Stimulated activated CD8-positive, alpha-beta memory T cell treated with anti-CD3 and anti-CD28 coated beads, Interleukin-2, amount 100 ng/mL, for 1 hour (primary cell): ENCODE measurements around the gene TUBD1.

ENCODE experiments used
- DNase-seq, 2 donors: peaks; one replicate each; pipeline ENCODE4 v3.0.0-alpha.2; 2020; ENCODE audit warnings: low read depth in 2 of 2

The TUBD1 gene

DNA sequence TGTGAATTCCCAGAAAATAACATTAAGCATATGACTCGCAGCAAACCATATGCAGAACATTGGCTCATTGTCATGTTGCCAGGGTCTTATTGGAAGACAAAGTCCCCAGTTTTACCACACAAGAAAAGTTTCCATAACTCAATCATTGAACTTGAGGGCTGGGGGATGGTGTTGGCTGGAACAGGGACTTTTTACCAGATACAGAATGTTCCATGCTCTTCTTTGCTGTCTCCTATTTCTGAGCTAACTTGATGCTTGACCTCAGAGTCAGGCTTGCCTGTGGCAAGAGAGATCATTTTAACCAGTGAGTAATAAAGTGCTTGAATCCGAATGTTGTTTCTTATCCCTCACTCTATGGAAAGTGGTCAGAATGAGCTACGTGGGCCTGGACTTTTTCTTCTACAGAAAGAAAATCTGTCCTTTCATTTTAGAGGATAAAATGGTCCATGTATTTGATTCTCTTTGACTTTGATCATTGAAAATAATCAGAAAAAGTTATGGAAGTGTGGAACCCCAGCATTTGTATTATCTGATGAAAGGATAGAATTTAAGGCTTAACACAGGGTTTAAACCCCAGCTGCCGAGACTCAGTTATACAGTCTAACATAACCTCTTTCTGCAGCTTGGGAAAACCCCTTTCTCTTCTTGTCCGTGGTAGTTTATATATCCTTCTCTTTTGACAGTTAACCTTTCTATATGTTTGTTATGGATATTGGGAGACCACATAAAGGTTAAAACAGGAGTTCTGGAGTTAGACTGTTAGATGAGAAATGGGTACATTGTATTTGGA, 67.0 kb downstream of the TUBD1 start:
- DNase-seq, result no peak

DNA sequence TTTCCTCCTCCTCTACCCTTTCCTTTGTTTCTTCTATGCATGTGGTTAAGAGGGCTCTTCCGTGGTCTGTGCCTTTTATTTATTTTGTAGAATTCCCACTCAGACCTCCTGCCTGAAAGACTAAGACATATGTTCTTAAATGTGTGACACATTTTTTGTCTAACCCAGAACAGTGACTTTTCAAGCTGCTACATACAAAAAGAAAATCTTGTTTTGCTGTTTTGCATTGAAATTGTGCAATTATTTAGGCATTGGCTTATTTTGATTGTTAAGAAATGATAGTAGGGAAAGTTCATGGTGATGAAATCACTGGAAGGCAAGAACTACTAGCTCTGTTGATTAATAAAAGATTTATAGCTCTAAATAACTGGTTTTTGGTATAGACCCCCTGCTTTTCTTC, 76.8 kb downstream of the TUBD1 start:
- DNase-seq, result no peak

DNA sequence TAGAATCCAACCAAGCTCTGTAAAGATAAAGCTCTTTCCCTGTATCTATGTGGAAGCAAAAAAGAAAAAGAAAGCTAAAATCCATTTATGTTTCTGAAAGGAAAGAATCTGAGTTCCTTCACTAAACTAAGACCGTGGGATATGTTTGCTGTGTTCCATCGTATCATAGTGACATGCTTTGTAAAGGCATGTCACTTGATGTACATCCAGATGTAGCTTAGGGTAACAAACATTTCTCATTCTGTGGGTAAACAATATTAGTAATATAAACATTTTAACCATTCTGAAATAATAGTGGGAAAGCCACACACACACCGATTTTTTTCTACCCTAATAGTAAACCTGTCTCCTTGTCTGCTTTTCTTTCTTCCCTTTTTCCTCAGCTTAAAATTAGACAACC, 78.1 kb downstream of the TUBD1 start:
- DNase-seq, result no peak

DNA sequence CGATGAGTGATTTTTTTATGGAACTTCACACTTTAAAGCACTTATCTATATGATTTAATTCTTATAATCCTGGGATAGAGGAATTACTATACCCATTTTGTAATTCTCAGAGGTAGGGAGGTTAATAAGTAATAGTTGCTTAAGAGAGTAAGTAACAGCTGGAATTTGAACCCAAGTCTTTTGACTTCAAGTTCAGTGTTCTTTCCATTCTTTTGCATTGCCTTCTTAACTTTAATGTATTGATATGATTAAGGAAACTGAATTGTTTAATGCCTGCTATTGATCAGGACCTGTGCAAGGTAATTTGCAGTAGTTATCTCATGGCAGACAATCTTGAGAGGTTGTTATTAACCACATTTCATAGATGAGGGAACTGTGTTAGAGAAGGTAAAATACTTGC, 78.5 kb downstream of the TUBD1 start:
- no peak for DNase-seq

DNA sequence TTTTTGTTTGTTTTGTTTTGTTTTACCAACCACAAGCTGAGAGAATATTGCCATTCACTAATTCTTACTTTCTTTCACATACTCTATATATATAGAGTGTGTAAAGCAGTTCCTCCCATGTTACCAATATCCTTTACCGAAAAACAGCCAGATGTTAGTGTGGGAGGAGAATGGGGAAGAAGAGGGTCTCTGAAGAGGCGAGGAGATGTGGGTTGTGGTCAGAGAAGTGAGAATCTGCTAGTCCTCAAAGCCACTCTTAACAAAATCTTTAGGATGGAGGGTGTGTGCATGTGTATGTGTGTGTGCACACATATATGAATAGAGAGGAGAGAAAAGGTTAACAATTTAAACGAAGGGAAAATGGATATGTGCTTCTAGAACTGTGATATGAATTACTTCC, 80.6 kb downstream of the TUBD1 start:
- DNase-seq, result no peak

DNA sequence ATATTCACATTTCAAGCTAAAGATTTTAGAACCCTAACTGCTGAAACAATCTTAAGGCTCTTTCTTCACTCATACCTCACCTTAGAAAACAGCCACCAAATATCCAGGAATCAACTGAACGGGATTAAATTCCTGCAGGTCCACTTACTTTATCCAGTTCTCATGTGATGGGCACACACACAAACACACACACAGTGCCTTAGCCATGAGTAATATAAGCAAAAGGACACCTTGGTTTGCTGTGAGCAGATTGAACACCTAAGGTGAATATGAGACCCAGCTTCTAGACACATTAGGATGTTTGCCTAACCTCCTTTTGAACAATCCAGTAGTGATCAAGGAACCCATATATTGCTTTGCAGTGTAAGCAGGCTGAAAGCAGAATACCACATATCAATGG, 81.5 kb downstream of the TUBD1 start:
- DNase-seq, result no peak

DNA sequence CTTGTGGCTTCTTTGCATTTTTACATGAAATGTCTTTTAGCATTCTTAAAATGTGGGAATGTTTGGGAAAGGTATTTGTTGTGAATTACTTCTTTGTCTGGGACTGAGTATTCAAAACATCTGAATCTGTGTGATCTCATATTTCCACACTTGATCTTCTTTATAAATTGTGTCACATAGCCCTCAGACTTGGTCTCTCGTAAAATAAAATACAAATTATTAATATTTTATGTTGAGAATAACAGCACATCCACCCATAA, 81.9 kb downstream of the TUBD1 start:
- DNase-seq, result no peak
